HG02588 (cell line): Measurements from ENCODE around the gene GAGE12D.
"Not testable (repeated sequence)": the region's sequence is repeated elsewhere in the genome, so short reads cannot be mapped to it uniquely, and the experiment has no call there.

Experiments
- ATAC-seq: cut with Tn5 transposase; IDR thresholded peaks from one replicate; pipeline ENCODE4 v1.9.1; 2021; ENCODE audit warnings: mild to moderate bottlenecking, moderate library complexity; ENCODE audit not compliant: unreplicated experiment

The GAGE12D gene, protein sequence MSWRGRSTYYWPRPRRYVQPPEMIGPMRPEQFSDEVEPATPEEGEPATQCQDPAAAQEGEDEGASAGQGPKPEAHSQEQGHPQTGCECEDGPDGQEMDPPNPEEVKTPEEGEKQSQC

DNA sequence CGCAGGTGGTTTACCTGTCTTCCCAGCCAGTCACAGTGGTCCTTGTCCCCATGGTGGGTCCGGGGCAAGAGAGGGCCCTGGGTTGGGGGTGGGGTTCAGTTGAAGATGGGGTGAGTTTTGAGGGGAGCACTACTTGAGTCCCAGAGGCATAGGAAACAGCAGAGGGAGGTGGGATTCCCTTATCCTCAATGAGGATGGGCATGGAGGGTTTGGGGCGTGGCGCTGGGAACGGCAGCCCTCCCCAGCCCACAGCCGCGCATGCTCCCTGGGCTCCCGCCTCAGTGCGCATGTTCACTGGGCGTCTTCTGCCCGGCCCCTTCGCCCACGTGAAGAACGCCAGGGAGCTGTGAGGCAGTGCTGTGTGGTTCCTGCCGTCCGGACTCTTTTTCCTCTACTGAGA is at the start of gene GAGE12D:
Gene GAGE12D, plus strand, starts transcription at position 301 of the 400 bp plus-strand sequence. CDS start 1,155 bp downstream, outside the sequence.
- not testable (repeated sequence) for ATAC-seq

DNA sequence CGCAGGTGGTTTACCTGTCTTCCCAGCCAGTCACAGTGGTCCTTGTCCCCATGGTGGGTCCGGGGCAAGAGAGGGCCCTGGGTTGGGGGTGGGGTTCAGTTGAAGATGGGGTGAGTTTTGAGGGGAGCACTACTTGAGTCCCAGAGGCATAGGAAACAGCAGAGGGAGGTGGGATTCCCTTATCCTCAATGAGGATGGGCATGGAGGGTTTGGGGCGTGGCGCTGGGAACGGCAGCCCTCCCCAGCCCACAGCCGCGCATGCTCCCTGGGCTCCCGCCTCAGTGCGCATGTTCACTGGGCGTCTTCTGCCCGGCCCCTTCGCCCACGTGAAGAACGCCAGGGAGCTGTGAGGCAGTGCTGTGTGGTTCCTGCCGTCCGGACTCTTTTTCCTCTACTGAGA is 9.7 kb upstream of the GAGE12D start, which contains the start of gene GAGE12C:
Gene GAGE12C, plus strand, starts transcription at position 301 of the 400 bp plus-strand sequence. CDS start 1,155 bp downstream, outside the sequence.
- not testable (repeated sequence) for ATAC-seq

DNA sequence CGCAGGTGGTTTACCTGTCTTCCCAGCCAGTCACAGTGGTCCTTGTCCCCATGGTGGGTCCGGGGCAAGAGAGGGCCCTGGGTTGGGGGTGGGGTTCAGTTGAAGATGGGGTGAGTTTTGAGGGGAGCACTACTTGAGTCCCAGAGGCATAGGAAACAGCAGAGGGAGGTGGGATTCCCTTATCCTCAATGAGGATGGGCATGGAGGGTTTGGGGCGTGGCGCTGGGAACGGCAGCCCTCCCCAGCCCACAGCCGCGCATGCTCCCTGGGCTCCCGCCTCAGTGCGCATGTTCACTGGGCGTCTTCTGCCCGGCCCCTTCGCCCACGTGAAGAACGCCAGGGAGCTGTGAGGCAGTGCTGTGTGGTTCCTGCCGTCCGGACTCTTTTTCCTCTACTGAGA is 9.5 kb downstream of the GAGE12D start, which contains the start of gene GAGE12E:
Gene GAGE12E, plus strand, starts transcription at position 301 of the 400 bp plus-strand sequence. CDS start 1,155 bp downstream, outside the sequence.
- not testable (repeated sequence) for ATAC-seq

DNA sequence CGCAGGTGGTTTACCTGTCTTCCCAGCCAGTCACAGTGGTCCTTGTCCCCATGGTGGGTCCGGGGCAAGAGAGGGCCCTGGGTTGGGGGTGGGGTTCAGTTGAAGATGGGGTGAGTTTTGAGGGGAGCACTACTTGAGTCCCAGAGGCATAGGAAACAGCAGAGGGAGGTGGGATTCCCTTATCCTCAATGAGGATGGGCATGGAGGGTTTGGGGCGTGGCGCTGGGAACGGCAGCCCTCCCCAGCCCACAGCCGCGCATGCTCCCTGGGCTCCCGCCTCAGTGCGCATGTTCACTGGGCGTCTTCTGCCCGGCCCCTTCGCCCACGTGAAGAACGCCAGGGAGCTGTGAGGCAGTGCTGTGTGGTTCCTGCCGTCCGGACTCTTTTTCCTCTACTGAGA is 19.0 kb downstream of the GAGE12D start, which contains the start of gene GAGE12F:
Gene GAGE12F, plus strand, starts transcription at position 301 of the 400 bp plus-strand sequence. CDS start 1,155 bp downstream, outside the sequence.
- not testable (repeated sequence) for ATAC-seq

DNA sequence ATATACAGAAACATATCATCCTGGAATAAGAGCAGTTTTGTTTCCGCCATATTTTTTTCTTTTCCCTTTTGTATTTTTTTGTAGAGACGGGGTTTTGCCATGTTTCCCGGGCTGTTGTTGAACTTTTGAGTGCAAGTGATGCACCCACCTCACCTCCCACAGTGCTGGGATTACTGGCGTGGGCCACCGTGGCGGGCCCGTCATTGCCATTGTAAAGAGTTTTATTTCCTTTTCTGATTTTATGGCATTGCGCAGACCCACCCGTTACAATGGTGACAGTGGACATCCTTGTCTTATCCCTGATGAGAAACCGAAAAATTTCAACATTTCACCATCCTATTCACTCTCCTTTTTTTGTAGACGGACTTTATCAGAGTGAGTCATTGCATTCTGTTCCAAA is 27.2 kb downstream of the GAGE12D start:
- ATAC-seq = not testable (repeated sequence)

DNA sequence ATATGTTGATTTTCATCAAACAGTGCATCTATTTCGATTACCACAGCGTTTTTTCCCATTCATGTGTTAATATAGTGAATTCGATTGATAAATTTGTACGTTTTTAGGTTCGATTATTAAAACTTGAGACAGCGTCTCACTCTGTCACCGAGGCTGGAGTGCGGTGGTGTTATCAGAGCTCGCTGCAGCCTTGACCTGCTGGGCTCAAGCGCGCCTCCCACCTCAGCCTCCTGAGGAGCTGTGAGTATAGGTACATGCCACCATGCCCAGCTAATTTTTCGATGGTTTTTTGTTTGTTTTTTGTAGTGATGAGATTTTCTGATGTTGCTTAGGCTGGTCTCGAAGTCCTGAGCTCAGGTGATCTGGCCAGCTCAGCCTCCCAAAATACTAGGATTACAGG is 27.6 kb downstream of the GAGE12D start:
- ATAC-seq = not testable (repeated sequence)

DNA sequence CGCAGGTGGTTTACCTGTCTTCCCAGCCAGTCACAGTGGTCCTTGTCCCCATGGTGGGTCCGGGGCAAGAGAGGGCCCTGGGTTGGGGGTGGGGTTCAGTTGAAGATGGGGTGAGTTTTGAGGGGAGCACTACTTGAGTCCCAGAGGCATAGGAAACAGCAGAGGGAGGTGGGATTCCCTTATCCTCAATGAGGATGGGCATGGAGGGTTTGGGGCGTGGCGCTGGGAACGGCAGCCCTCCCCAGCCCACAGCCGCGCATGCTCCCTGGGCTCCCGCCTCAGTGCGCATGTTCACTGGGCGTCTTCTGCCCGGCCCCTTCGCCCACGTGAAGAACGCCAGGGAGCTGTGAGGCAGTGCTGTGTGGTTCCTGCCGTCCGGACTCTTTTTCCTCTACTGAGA is 28.6 kb downstream of the GAGE12D start, which contains the start of gene GAGE12G:
Gene GAGE12G, plus strand, starts transcription at position 301 of the 400 bp plus-strand sequence. CDS start 1,155 bp downstream, outside the sequence.
- not testable (repeated sequence) for ATAC-seq

DNA sequence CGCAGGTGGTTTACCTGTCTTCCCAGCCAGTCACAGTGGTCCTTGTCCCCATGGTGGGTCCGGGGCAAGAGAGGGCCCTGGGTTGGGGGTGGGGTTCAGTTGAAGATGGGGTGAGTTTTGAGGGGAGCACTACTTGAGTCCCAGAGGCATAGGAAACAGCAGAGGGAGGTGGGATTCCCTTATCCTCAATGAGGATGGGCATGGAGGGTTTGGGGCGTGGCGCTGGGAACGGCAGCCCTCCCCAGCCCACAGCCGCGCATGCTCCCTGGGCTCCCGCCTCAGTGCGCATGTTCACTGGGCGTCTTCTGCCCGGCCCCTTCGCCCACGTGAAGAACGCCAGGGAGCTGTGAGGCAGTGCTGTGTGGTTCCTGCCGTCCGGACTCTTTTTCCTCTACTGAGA is 38.1 kb downstream of the GAGE12D start, which contains the start of gene GAGE12H:
Gene GAGE12H, plus strand, starts transcription at position 301 of the 400 bp plus-strand sequence. CDS start 1,155 bp downstream, outside the sequence.
- not testable (repeated sequence) for ATAC-seq

DNA sequence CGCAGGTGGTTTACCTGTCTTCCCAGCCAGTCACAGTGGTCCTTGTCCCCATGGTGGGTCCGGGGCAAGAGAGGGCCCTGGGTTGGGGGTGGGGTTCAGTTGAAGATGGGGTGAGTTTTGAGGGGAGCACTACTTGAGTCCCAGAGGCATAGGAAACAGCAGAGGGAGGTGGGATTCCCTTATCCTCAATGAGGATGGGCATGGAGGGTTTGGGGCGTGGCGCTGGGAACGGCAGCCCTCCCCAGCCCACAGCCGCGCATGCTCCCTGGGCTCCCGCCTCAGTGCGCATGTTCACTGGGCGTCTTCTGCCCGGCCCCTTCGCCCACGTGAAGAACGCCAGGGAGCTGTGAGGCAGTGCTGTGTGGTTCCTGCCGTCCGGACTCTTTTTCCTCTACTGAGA is 47.7 kb downstream of the GAGE12D start, which contains the start of gene GAGE2A:
Gene GAGE2A, plus strand, starts transcription at position 301 of the 400 bp plus-strand sequence. CDS start 1,155 bp downstream, outside the sequence.
- not testable (repeated sequence) for ATAC-seq

DNA sequence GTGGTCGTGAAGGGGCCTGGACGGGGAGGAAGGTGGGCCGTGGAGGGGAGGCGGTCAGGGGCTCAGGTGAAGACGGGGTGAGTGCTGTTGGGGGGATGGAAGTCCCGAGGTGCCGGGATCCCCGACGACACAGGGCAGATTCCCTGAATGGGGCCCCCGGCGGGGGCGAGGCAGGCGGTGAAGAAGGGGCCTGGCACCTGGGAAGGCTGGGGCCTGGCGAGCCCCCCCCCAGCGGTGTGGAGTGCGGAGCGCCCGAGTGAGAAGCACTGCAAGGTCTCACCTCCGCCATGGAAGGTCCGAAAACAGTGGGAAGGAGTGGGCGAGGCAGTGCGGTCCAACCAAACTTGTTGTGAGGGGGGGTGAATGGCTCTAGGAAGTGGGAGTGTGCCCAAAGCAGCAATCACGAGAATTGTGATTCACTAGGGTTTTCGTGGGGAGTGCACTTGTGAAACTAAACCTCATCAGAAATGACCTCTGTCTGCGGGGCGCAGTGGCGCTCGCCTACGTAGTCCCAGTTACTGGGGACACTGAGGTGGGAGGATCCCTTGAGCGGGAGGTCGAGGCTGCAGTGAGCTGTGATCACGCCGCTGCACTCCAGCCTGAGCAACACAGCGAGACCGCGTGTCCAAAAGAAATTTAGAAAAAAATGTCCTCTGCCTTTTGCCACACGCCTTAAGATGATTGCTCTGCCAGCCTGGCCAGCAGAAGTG is 48.4 kb downstream of the GAGE12D start:
- ATAC-seq = not testable (repeated sequence)

DNA sequence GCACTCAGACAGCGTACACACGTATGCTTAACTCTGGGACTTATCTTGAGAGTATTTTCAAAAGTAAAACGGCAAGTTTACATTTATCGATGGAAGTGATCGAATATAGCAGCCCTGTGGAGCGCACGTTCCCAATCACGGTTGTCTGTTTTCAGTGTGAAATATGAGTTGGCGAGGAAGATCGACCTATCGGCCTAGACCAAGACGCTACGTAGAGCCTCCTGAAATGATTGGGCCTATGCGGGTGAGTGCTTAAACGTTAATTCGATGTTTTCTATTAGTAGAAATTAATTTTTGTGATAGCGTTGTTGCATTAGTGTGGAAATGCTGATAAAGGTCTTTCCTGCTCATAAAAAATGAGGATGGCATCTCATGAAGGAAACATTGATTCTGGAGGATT is 49.0 kb downstream of the GAGE12D start:
- ATAC-seq = not testable (repeated sequence)
